ENCODE results near the gene VCX2.
"Not testable (repeated sequence)": the region's sequence is repeated elsewhere in the genome, so short reads cannot be mapped to it uniquely, and the experiment has no call there.

DNA sequence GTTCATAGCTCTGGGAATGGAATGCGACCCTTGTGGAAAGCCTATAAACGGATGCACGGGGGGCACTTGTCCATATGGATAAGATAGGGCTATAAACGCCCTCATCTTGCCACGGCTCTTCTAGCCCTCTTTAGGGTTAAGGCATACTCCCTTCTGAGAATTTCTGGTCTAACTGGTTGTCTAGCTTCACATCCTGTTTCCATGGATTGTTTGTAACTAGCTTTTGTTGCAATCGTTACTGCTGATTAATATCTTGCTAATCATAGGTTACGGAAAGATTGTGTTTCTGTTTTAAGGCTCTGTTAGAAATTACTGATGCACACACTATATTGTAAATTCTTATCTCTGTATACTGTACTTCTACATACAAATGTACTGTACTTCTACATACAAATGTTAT is 17.1 kb downstream of the VCX2 start:
- TF ChIP-seq ZFX (IDR thresholded peaks at IDR 0.05), result not testable (repeated sequence)
- TF ChIP-seq, protein P1, sequence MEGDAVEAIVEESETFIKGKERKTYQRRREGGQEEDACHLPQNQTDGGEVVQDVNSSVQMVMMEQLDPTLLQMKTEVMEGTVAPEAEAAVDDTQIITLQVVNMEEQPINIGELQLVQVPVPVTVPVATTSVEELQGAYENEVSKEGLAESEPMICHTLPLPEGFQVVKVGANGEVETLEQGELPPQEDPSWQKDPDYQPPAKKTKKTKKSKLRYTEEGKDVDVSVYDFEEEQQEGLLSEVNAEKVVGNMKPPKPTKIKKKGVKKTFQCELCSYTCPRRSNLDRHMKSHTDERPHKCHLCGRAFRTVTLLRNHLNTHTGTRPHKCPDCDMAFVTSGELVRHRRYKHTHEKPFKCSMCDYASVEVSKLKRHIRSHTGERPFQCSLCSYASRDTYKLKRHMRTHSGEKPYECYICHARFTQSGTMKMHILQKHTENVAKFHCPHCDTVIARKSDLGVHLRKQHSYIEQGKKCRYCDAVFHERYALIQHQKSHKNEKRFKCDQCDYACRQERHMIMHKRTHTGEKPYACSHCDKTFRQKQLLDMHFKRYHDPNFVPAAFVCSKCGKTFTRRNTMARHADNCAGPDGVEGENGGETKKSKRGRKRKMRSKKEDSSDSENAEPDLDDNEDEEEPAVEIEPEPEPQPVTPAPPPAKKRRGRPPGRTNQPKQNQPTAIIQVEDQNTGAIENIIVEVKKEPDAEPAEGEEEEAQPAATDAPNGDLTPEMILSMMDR (conservative IDR thresholded peaks at IDR 0.05), result not testable (repeated sequence)
